DND-41 (cell line): ENCODE data around the gene AMPD2.

ENCODE experiments used
- CTCF ChIP-seq: IDR thresholded peaks from 2 replicates; pipeline ENCODE4 v1.5.1; 2012; ENCODE audit warnings: borderline replicate concordance, low read length, moderate library complexity, mild to moderate bottlenecking; ENCODE audit not compliant: poor library complexity, severe bottlenecking; ENCODE audit errors: extremely low read depth
- EZH2 ChIP-seq: IDR thresholded peaks from 3 replicates; pipeline ENCODE4 v1.6.1; 2012; ENCODE audit warnings: borderline replicate concordance, low read depth, mild to moderate bottlenecking, moderate library complexity, low read length, inconsistent platforms; ENCODE audit not compliant: severe bottlenecking

- TF ChIP-seq CTCF (no peak), EZH2 (no peak)
Observed at GRCh38 chr1:109622895-109623294, 3.3 kb downstream of the AMPD2 start.
